Measurements from ENCODE around the gene KRT2.

GRCh38 chr12:52634266-52635056, 17.6 kb downstream of the KRT2 start:
- no peak for TF ChIP-seq POLR2A (IDR thresholded peaks at IDR 0.05)
- TF ChIP-seq CTCF (IDR thresholded peaks at IDR 0.05): no peak

Measured in Peyer's patch (tissue), 4 donors.